Measurements from ENCODE around the gene HELQ. TPM values are rescaled to one million over a fixed set of nuclear protein-coding genes. Genes with fewer than 3 reads are reported as not detected.

The HELQ gene
- total and polyA plus RNA-seq, 2 of the 13 experiments (the other 11 are each of a cell fraction or from before 2014, with no cell fraction given): 6.6 to 10.8 TPM

DNA sequence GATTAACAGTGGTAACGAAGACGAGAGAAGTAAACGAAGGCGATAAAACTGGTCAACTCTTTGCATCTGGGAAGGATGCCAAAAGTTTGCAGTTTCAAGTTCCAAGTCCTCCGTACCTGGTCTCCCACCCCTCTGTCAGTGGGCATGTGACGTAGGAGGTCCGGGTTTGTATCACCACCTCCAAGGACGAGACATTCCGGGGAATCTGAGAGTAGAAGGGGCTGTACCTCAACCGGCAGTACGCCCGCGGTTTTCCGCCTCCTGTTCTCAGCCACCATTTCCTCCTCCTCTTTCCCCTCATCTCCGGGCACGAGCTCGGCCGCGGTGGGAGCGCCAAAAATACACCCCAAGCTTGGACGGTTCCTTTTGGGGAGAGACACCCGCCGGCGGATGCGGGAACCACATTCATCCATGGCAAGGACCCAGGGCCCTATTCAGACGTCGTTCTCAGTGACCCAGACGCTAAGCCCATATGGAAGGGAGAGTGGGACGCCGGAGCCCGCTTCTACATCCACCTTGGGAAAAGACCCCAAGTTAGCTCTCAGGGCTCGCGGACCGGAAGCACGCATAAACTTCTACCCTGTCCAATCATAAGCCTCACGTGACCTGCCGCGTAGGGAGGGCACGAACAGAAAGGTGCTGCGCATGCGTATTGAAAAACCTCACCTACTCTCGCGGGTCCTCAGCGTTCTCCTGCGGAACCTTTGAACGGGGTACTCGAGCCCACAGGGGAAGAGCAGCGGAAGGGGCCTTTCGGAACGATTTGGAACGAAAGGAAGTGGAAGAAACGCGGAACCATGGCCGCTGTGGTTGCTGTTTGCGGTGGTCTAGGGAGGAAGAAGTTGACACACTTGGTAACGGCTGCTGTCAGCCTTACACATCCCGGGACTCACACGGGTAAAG is at the start of gene HELQ, which contains the start of gene MRPS18C (continued):
- no peak for TF ChIP-seq ZBTB8A (CRISPR knock-in tag; IDR thresholded peaks at IDR 0.05; ENCODE audit: borderline replicate concordance, low read depth)
- peak; percentile 91 for TF ChIP-seq ETV6 (CRISPR knock-in tag; conservative IDR thresholded peaks at IDR 0.05)
- TF ChIP-seq ZNF761 (CRISPR knock-in tag; conservative IDR thresholded peaks at IDR 0.05): peak; percentile 67; the same call in 1 of the 2 replicates
- no peak for TF ChIP-seq NFE2L1 (CRISPR knock-in tag; IDR thresholded peaks at IDR 0.05; ENCODE audit: borderline replicate concordance)
- TF ChIP-seq, protein P1, sequence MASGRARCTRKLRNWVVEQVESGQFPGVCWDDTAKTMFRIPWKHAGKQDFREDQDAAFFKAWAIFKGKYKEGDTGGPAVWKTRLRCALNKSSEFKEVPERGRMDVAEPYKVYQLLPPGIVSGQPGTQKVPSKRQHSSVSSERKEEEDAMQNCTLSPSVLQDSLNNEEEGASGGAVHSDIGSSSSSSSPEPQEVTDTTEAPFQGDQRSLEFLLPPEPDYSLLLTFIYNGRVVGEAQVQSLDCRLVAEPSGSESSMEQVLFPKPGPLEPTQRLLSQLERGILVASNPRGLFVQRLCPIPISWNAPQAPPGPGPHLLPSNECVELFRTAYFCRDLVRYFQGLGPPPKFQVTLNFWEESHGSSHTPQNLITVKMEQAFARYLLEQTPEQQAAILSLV (CRISPR knock-in tag; IDR thresholded peaks at IDR 0.05; ENCODE audit: borderline replicate concordance): peak; percentile 85; the same call in 1 of the 2 replicates
- TF ChIP-seq TBX3 (IDR thresholded peaks at IDR 0.05; ENCODE audit: borderline replicate concordance): no peak
- no peak; the same call in 1 of the 2 replicates for TF ChIP-seq ZNF816 (CRISPR knock-in tag; IDR thresholded peaks at IDR 0.05; ENCODE audit: borderline replicate concordance)
- TF ChIP-seq, protein P2, sequence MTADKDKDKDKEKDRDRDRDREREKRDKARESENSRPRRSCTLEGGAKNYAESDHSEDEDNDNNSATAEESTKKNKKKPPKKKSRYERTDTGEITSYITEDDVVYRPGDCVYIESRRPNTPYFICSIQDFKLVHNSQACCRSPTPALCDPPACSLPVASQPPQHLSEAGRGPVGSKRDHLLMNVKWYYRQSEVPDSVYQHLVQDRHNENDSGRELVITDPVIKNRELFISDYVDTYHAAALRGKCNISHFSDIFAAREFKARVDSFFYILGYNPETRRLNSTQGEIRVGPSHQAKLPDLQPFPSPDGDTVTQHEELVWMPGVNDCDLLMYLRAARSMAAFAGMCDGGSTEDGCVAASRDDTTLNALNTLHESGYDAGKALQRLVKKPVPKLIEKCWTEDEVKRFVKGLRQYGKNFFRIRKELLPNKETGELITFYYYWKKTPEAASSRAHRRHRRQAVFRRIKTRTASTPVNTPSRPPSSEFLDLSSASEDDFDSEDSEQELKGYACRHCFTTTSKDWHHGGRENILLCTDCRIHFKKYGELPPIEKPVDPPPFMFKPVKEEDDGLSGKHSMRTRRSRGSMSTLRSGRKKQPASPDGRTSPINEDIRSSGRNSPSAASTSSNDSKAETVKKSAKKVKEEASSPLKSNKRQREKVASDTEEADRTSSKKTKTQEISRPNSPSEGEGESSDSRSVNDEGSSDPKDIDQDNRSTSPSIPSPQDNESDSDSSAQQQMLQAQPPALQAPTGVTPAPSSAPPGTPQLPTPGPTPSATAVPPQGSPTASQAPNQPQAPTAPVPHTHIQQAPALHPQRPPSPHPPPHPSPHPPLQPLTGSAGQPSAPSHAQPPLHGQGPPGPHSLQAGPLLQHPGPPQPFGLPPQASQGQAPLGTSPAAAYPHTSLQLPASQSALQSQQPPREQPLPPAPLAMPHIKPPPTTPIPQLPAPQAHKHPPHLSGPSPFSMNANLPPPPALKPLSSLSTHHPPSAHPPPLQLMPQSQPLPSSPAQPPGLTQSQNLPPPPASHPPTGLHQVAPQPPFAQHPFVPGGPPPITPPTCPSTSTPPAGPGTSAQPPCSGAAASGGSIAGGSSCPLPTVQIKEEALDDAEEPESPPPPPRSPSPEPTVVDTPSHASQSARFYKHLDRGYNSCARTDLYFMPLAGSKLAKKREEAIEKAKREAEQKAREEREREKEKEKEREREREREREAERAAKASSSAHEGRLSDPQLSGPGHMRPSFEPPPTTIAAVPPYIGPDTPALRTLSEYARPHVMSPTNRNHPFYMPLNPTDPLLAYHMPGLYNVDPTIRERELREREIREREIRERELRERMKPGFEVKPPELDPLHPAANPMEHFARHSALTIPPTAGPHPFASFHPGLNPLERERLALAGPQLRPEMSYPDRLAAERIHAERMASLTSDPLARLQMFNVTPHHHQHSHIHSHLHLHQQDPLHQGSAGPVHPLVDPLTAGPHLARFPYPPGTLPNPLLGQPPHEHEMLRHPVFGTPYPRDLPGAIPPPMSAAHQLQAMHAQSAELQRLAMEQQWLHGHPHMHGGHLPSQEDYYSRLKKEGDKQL (CRISPR knock-in tag; IDR thresholded peaks at IDR 0.05; ENCODE audit: low read depth): peak; percentile 75
- TF ChIP-seq SCMH1 (CRISPR knock-in tag; IDR thresholded peaks at IDR 0.05; ENCODE audit: borderline replicate concordance): no peak
- TF ChIP-seq KDM6A (CRISPR knock-in tag; IDR thresholded peaks at IDR 0.05; ENCODE audit: low read depth): 0 out of 2 replicates have a peak, but pooled peaks have one; percentile 17
- TF ChIP-seq ZBTB7A (CRISPR knock-in tag; IDR thresholded peaks at IDR 0.05): 0 out of 2 replicates have a peak, but pooled peaks have one; percentile 68
- TF ChIP-seq BCL6 (CRISPR knock-in tag; IDR thresholded peaks at IDR 0.05): peak; percentile 54; the same call in 1 of the 2 replicates
- TF ChIP-seq, protein P3, sequence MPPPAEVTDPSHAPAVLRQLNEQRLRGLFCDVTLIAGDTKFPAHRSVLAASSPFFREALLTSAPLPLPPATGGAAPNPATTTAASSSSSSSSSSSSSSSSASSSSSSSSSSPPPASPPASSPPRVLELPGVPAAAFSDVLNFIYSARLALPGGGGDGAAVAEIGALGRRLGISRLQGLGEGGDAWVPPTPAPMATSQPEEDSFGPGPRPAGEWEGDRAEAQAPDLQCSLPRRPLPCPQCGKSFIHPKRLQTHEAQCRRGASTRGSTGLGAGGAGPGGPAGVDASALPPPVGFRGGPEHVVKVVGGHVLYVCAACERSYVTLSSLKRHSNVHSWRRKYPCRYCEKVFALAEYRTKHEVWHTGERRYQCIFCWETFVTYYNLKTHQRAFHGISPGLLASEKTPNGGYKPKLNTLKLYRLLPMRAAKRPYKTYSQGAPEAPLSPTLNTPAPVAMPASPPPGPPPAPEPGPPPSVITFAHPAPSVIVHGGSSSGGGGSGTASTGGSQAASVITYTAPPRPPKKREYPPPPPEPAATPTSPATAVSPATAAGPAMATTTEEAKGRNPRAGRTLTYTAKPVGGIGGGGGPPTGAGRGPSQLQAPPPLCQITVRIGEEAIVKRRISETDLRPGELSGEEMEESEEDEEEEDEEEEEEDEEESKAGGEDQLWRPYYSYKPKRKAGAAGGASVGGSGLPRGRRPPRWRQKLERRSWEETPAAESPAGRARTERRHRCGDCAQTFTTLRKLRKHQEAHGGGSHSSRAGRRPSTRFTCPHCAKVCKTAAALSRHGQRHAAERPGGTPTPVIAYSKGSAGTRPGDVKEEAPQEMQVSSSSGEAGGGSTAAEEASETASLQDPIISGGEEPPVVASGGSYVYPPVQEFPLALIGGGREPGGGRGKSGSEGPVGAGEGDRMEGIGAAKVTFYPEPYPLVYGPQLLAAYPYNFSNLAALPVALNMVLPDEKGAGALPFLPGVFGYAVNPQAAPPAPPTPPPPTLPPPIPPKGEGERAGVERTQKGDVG (CRISPR knock-in tag; IDR thresholded peaks at IDR 0.05; ENCODE audit: borderline replicate concordance): peak; percentile 91; the same call in 1 of the 2 replicates
- TF ChIP-seq ZFP62 (CRISPR knock-in tag; IDR thresholded peaks at IDR 0.05): no peak
- peak; percentile 89 for TF ChIP-seq ZNF501 (CRISPR knock-in tag; IDR thresholded peaks at IDR 0.05)
- TF ChIP-seq ZNF20 (CRISPR knock-in tag; IDR thresholded peaks at IDR 0.05): 0 out of 2 replicates have a peak, but pooled peaks have one; percentile 14
- TF ChIP-seq MAFG (CRISPR knock-in tag; IDR thresholded peaks at IDR 0.05): no peak
